OCI-LY7 (cell line): ENCODE measurements around the gene EFNA3. TPM values are rescaled to one million over a fixed set of nuclear protein-coding genes. Genes with fewer than 3 reads are reported as not detected.

Source experiments
- BruUV-seq: library from RNA; stranded (reverse); fragments of 400-500 nt; replicated peaks from 2 replicates; lab custom pipeline; 2021; lab: Mats Ljungman, UMichigan
- CTCF ChIA-PET: fragments of 300-600 bp; sonication (Branson Sonifier 250); formaldehyde crosslinking; loops from one replicate; lab custom pipeline; 2022; ENCODE audit warnings: antibody characterized with exemption; ENCODE audit not compliant: unreplicated experiment; lab: Charles Lee
- POLR2A ChIA-PET: fragments of 300-600 bp; sonication (Branson Sonifier 250); formaldehyde crosslinking; loops from one replicate; lab custom pipeline; 2022; ENCODE audit warnings: antibody characterized with exemption; lab: Charles Lee
- DNase-seq: peaks from one replicate; pipeline ENCODE4 v3.0.0-alpha.2; 2015; ENCODE audit warnings: low spot score
- H2AFZ ChIP-seq: fragments of 200-600 bp; sonication (generic), shearing (Covaris generic); 2 replicates; pipeline ENCODE4 v1.6.1; 2014; ENCODE audit warnings: mild to moderate bottlenecking, antibody characterized with exemption, low read length, moderate library complexity
- H3K27ac ChIP-seq: fragments of 200-600 bp; sonication (generic); 2 replicates; pipeline ENCODE4 v1.5.1; 2014; ENCODE audit warnings: mixed run types, low read depth, mild to moderate bottlenecking, moderate library complexity, low read length, inconsistent platforms; ENCODE audit not compliant: poor library complexity, severe bottlenecking
- H3K36me3 ChIP-seq: fragments of 200-600 bp; sonication (generic); 2 replicates; pipeline ENCODE4 v1.6.1; 2014; ENCODE audit warnings: mild to moderate bottlenecking, antibody characterized with exemption, low read length, moderate library complexity, mixed read lengths; ENCODE audit not compliant: insufficient read depth
- H3K4me1 ChIP-seq: fragments of 200-600 bp; sonication (generic); 2 replicates; pipeline ENCODE4 v1.5.1; 2014; ENCODE audit warnings: mild to moderate bottlenecking, low read length; ENCODE audit not compliant: insufficient read depth, poor library complexity, severe bottlenecking
- H3K4me2 ChIP-seq: fragments of 200-600 bp; sonication (generic); 2 replicates; pipeline ENCODE4 v1.6.1; 2014; ENCODE audit warnings: mild to moderate bottlenecking, low read length
- H3K4me3 ChIP-seq: fragments of 200-600 bp; sonication (generic); 2 replicates; pipeline ENCODE4 v1.5.1; 2014; ENCODE audit warnings: mild to moderate bottlenecking, low read depth, low read length; ENCODE audit not compliant: poor library complexity, severe bottlenecking
- H3K79me2 ChIP-seq: fragments of 200-600 bp; sonication (generic); 2 replicates; pipeline ENCODE4 v1.6.1; 2016; ENCODE audit warnings: low read depth, mild to moderate bottlenecking, low read length, moderate library complexity, mixed read lengths; ENCODE audit not compliant: insufficient read depth
- H3K9me2 ChIP-seq: fragments of 200-600 bp; sonication (generic); 2 replicates; pipeline ENCODE4 v1.6.1; 2016; ENCODE audit warnings: mild to moderate bottlenecking, low read length, mixed read lengths; ENCODE audit not compliant: insufficient read depth
- H3K9me3 ChIP-seq: fragments of 200-600 bp; sonication (generic); 2 replicates; pipeline ENCODE4 v1.6.1; 2014; ENCODE audit warnings: mild to moderate bottlenecking, mixed run types, low read length, mixed read lengths
- H4K20me1 ChIP-seq: fragments of 200-600 bp; sonication (generic); 2 replicates; pipeline ENCODE4 v1.6.1; 2014; ENCODE audit warnings: mild to moderate bottlenecking, antibody characterized with exemption, low read length, moderate library complexity, mixed read lengths; ENCODE audit not compliant: insufficient read depth
- EZH2phosphoT487 ChIP-seq: fragments of 200-600 bp; sonication (generic); IDR thresholded peaks from 2 replicates; pipeline ENCODE4 v1.6.1; 2018; ENCODE audit warnings: low read depth, borderline replicate concordance, mild to moderate bottlenecking, mixed run types, antibody characterized with exemption, low read length, moderate library complexity, mixed read lengths
- intact Hi-C: fragments of 100-400 bp; cut with micrococcal nuclease; formaldehyde crosslinking; loops from one replicate; pipeline ENCODE4 v1.10.0; 2022; ENCODE audit not compliant: unreplicated experiment
- total RNA-seq, 2 experiments: library from RNA; depleted of rRNA in 1 of 2; stranded (reverse); fragments of >200 nt in 1 of 2; shearing (Covaris generic) in 1 of 2; gene quantifications; 2 replicates each; pipeline ENCODE4 v1.2.3, GENCODE V29; 2014 to 2022
- TF ChIP-seq, protein P1 (sequence below): fragments of 200-600 bp; sonication (generic); conservative IDR thresholded peaks from 2 replicates; pipeline ENCODE4 v1.5.1; 2014; ENCODE audit warnings: mild to moderate bottlenecking, antibody characterized with exemption, low read length, moderate library complexity, mixed read lengths

The EFNA3 gene
- total RNA-seq, 2 experiments from 2014 or later = 6.7 to 10.8 TPM

DNA sequence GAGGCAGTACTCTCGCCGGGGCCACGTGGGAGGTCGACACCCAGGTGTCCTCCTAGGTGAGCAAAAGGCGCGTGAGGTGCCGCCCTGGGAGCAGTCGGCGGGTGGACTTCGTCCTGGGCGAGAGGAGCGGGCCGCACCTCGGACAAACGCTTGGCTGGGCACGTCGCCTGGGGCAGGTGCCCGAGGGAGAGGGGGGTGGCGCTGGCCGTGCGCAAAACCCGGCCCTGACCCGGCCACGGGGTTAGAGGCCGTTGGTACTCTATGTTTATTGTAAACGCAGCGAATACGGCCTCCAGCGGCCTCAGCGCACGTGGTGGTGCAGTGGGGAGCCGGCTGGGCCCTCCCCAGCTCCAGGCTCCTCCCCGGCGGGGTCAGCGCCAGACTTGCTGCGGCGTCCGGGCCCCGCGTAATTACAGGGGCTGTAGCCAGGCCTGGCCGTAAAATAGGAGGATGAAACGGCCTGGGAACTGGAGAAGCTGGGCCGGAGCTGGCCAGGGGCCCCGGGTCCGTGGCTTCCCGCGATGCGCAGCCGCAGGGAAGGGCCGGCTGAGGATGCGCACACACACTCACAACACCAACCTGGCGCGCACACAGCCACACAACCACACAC is 47.4 kb downstream of the EFNA3 start:
- Histone ChIP-seq H2AFZ (no peak overlapping the region), H3K4me2 (no peak overlapping the region), H3K27ac (no peak overlapping the region), H3K9me3 (no peaks in the 10 kb centered on the region), H3K4me3 (no peak overlapping the region), H4K20me1 (no peaks in the 10 kb centered on the region), H3K36me3 (no peaks in the 10 kb centered on the region), H3K9me2 (no peaks in the 10 kb centered on the region), H3K79me2 (no peaks in the 10 kb centered on the region), H3K4me1 (peaks cover 4% of the 10 kb centered on the region)
- DNase-seq = no peak
- POLR2A ChIA-PET = no interaction called here
- no peak for TF ChIP-seq EZH2phosphoT487
- TF ChIP-seq, protein P1, sequence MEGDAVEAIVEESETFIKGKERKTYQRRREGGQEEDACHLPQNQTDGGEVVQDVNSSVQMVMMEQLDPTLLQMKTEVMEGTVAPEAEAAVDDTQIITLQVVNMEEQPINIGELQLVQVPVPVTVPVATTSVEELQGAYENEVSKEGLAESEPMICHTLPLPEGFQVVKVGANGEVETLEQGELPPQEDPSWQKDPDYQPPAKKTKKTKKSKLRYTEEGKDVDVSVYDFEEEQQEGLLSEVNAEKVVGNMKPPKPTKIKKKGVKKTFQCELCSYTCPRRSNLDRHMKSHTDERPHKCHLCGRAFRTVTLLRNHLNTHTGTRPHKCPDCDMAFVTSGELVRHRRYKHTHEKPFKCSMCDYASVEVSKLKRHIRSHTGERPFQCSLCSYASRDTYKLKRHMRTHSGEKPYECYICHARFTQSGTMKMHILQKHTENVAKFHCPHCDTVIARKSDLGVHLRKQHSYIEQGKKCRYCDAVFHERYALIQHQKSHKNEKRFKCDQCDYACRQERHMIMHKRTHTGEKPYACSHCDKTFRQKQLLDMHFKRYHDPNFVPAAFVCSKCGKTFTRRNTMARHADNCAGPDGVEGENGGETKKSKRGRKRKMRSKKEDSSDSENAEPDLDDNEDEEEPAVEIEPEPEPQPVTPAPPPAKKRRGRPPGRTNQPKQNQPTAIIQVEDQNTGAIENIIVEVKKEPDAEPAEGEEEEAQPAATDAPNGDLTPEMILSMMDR = no peak
- CTCF ChIA-PET = no interaction called here
- BruUV-seq = no TSS peak
- intact Hi-C loops = no loop called here

DNA sequence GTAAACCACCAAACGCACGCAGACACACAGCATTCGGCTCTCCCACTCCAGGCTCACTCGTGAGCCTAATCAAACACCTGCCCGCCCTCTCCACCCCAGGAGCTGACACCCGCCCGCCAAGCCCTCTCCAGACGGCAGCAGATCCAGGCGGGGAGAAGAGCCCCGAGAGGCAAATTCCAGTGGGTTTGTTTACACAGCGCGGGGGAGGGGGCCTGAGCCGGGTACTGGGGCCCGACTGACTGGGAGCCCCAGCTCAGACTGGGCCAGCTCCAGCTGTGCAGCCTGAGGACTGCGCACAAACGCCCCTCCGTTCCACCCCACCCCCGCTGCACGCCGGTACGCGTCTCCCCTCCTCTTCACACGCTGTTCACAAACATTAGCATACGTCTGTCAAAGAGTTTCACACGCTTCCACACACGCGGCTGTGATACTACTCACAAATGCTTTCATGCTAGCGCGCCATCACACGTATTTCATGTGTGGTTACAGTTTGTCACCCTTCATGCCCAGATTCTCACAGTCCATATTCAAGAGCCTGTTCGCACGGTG is 48.0 kb downstream of the EFNA3 start:
- no peak overlapping the region for H3K27ac ChIP-seq
- BruUV-seq = no TSS peak
- TF ChIP-seq, protein P1 = no peak
- TF ChIP-seq EZH2phosphoT487 = no peak
- H4K20me1 ChIP-seq = no peaks in the 10 kb centered on the region
- POLR2A ChIA-PET = no interaction called here
- H3K36me3 ChIP-seq = no peaks in the 10 kb centered on the region
- no peaks in the 10 kb centered on the region for H3K79me2 ChIP-seq
- no peaks in the 10 kb centered on the region for H3K9me3 ChIP-seq
- no peak for DNase-seq
- CTCF ChIA-PET = no interaction called here
- H3K4me2 ChIP-seq = no peak overlapping the region
- H2AFZ ChIP-seq = no peak overlapping the region
- peaks cover 4% of the 10 kb centered on the region for H3K4me1 ChIP-seq
- intact Hi-C loops = no loop called here
- H3K9me2 ChIP-seq = no peaks in the 10 kb centered on the region
- no peak overlapping the region for H3K4me3 ChIP-seq
